ENCODE measurements around the gene SOST.

SOST gene

GRCh38 chr17:43772877-43773648, 14.5 kb upstream of the SOST start:
- H3K4me3 ChIP-seq (replicated peaks; ENCODE audit: low read depth, low read length): no peak overlapping the region
- TF ChIP-seq, protein P1, sequence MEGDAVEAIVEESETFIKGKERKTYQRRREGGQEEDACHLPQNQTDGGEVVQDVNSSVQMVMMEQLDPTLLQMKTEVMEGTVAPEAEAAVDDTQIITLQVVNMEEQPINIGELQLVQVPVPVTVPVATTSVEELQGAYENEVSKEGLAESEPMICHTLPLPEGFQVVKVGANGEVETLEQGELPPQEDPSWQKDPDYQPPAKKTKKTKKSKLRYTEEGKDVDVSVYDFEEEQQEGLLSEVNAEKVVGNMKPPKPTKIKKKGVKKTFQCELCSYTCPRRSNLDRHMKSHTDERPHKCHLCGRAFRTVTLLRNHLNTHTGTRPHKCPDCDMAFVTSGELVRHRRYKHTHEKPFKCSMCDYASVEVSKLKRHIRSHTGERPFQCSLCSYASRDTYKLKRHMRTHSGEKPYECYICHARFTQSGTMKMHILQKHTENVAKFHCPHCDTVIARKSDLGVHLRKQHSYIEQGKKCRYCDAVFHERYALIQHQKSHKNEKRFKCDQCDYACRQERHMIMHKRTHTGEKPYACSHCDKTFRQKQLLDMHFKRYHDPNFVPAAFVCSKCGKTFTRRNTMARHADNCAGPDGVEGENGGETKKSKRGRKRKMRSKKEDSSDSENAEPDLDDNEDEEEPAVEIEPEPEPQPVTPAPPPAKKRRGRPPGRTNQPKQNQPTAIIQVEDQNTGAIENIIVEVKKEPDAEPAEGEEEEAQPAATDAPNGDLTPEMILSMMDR (IDR thresholded peaks at IDR 0.05; ENCODE audit: low read depth, low read length, missing control alignments): no peak
- no peak for DNase-seq (ENCODE audit: extremely low read depth, low read depth)

DNA sequence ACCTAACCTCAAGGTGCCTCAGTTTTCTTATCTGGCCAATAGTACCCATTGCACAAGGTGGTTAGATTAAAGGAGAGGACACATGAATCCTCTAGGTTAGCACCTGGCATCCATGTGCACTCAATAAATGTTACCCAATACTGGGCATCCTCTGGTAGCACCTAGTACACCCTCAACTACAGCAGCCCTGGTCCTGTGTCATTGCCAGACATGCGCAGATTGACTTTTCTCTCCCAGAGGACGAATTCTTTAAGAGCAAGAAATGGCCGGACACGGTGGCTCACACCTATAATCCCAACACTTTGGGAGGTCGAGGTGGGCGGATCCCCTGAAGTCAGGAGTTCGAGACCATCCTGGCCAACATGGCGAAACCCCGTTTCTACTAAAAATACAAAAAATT, 12.9 kb upstream of the SOST start:
- no peak for DNase-seq (ENCODE audit: extremely low read depth, low read depth)
- no peak overlapping the region for H3K4me3 ChIP-seq (replicated peaks; ENCODE audit: low read depth, low read length)
- TF ChIP-seq, protein P1 (IDR thresholded peaks at IDR 0.05; ENCODE audit: low read depth, low read length, missing control alignments): no peak

DNA sequence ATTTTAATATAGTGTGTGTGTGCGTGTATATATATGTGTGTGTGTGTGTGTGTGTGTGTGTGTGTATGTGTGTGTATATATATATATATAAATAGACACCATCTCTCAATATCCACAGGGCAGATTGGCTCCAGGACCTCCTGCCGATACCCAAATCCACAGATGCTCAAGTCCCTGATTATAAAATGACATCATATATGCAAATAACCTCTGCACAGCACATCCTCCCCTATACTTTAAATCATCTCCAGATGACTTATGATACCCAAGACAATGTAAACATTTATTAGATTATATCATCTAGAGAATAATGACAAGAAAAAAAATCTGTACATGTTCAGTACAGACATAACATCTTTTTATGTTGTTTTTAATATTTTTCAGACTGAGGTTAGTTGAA, 12.4 kb upstream of the SOST start:
- no peak for DNase-seq (ENCODE audit: extremely low read depth, low read depth)
- TF ChIP-seq, protein P1 (IDR thresholded peaks at IDR 0.05; ENCODE audit: low read depth, low read length, missing control alignments): no peak
- H3K4me3 ChIP-seq (replicated peaks; ENCODE audit: low read depth, low read length): no peak overlapping the region

DNA sequence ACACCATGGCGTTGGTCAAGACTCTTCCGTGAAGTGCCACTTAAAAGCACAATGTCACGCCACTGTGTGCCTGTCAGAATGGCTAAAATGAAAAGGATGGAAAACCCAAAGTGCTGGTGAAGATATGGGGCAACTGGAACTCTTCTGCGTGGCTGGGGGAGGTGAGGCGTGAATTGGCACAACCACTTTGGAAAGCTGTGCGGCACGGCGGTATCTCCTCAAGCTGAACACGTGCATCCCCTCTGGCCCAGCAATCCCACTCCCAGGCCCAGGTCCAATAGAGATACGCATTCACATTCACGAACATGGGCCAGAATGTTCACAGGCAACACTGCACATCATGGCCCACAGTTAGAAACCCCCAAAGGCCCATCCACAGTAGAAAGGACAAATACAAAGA, 11.3 kb upstream of the SOST start:
- TF ChIP-seq, protein P1 (IDR thresholded peaks at IDR 0.05; ENCODE audit: low read depth, low read length, missing control alignments): no peak
- DNase-seq (ENCODE audit: extremely low read depth, low read depth): no peak
- H3K4me3 ChIP-seq (replicated peaks; ENCODE audit: low read depth, low read length): no peak overlapping the region

- TF ChIP-seq, protein P1 (IDR thresholded peaks at IDR 0.05; ENCODE audit: low read depth, low read length, missing control alignments): no peak
- DNase-seq (ENCODE audit: extremely low read depth, low read depth): no peak
- no peak overlapping the region for H3K4me3 ChIP-seq (replicated peaks; ENCODE audit: low read depth, low read length)
These were observed 10.8 kb upstream of the SOST start for GRCh38 chr17:43769426-43769825.

GRCh38 chr17:43768943-43769342, 10.4 kb upstream of the SOST start:
- TF ChIP-seq, protein P1 (IDR thresholded peaks at IDR 0.05; ENCODE audit: low read depth, low read length, missing control alignments): no peak
- H3K4me3 ChIP-seq (replicated peaks; ENCODE audit: low read depth, low read length): no peak overlapping the region
- no peak for DNase-seq (ENCODE audit: extremely low read depth, low read depth)

GRCh38 chr17:43768382-43768781, 9.8 kb upstream of the SOST start:
- TF ChIP-seq, protein P1 (IDR thresholded peaks at IDR 0.05; ENCODE audit: low read depth, low read length, missing control alignments): no peak

More at GRCh38 chr17:43768382-43768781, 9.8 kb upstream of the SOST start:
- H3K4me3 ChIP-seq (replicated peaks; ENCODE audit: low read depth, low read length): no peak overlapping the region
- no peak for DNase-seq (ENCODE audit: extremely low read depth, low read depth)
